SK-N-SH (cell line): Measurements from ENCODE around the gene ADGRL3.

ENCODE experiments used
- EP300 ChIP-seq, 2 experiments: IDR thresholded peaks; 2 replicates each; pipeline versions ENCODE4 v1.4.0 to v1.6.1; 2012; ENCODE audit warnings: borderline replicate concordance in 1 of 2, low read depth in 1 of 2, low read length in 1 of 2
- MEF2A ChIP-seq: IDR thresholded peaks from 2 replicates; pipeline ENCODE4 v1.4.0; 2012; ENCODE audit warnings: low read depth, borderline replicate concordance
- RAD21 ChIP-seq: IDR thresholded peaks from 2 replicates; pipeline ENCODE4 v1.6.1; 2012; ENCODE audit warnings: mild to moderate bottlenecking, low read length

DNA sequence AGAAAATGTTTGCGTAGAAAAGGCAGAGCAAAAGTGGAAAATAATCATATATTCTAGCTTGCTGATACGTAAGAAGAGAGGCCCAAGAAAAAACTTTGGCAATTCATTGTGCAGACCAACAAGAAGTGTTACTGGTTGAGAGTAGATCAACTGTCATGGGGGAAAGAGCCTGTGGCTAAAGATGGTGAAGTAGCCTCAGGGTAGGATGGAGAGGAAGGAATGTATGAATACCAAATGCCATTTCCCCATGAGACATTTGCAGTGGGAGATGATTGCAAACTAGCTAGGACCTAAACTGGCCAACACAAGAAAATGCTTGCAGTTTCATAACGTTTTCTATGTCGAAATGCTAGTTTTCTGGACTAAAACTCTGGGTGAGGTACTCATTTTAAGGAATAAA is 47.7 kb upstream of the ADGRL3 start:
- TF ChIP-seq MEF2A: no peak
- TF ChIP-seq RAD21: no peak
- TF ChIP-seq EP300 (IDR thresholded peaks at IDR 0.05; ENCODE audit: borderline replicate concordance in 1 of 2, low read depth in 1 of 2, low read length in 1 of 2): no peak
